Tongue (tissue), 2 donors: ENCODE results near the gene SPRED3. TPM values are rescaled to one million over a fixed set of nuclear protein-coding genes. Genes with fewer than 3 reads are reported as not detected.
A peak's percentile ranks its signal among the peaks of the same experiment; 100 is the strongest.

ENCODE experiments used
- DNase-seq: peaks from one replicate; pipeline ENCODE4 v3.0.0-alpha.2; 2015
- total RNA-seq: library from RNA; depleted of rRNA; stranded (reverse); fragments of >200 nt; gene quantifications from one replicate; pipeline ENCODE4 v1.2.3, GENCODE V29; 2014

SPRED3 gene
- total RNA-seq, 1 donor from 2014 or later, result 0.21 TPM

DNA sequence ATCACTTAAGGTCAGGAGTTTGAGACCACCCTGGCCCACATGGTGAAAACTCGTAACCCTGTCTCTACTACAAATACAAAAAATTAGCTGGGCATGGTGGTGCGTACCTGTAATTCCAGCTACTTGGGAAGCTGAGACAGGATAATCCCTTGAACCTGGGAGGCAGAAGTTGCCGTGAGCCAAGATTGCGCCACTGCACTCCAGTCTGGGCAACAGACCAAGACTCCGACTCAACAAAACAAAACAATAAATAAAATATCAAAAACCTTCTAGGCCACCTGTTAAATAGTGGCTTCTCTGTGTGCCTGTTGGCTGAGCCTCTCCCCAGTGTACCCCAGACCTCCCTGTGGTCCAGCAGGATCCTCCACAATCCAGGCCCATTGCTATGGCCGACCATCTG is 17.4 kb upstream of the SPRED3 start:
- DNase-seq, result no peak

DNA sequence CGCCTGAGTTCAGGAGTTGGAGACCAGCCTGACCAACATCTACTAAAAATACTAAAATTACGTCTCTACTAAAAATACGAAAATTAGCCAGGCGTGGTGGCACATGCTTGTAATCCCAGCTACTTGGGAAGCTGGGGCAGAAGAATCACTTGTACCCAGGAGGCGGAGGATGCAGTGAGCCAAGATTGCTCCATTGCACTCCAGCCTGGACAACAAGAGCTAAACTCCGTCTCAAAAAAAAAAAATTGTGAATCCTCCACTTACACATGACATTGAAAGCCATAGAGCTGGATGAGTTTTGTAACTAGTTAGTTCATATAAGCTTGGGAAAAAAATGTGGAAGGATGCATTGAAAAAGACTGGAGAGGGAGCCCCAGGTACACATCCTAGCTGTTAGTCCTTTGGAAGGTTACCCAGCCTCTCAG is 14.6 kb upstream of the SPRED3 start:
- no peak for DNase-seq

DNA sequence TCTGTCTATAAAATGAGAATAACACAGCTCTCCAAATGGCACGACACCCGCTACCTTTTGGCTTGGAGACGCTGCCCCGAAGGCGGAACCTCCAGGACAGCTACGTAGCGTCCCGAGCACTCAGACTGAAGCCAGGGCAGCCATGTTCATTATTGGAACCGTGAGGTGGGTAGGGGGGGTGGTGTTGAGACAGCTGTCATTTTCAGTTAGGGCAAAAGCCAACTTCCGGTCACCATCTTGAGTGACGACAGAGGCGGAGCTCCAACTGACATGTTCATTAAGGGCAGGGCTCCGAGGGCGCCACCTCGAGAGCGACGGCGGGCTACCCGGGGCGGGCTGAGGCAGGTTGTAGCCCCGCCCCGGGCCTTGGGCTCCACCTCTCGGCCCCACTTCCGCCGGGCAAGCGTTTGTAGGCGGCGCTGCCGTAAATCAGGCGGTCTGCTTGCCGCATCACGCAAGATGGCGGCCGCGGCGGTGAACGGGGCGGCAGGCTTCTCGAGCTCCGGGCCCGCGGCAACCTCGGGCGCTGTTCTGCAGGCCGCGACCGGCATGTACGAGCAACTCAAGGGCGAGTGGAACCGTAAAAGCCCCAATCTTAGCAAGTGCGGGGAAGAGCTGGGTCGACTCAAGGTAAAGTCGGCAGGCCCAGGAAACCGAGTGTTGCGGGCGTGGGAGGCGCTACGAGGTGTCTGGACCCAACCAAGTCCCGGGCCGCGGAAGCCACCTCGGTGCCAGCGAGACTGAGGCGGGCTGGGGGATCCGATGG is 14.0 kb upstream of the SPRED3 start, which contains the start of gene PSMD8:
Gene PSMD8 (plus strand): TSS at position 240 of the 766 bp plus-strand sequence. CDS start 31 bp downstream, at position 271.
- DNase-seq, result peak; percentile 100

DNA sequence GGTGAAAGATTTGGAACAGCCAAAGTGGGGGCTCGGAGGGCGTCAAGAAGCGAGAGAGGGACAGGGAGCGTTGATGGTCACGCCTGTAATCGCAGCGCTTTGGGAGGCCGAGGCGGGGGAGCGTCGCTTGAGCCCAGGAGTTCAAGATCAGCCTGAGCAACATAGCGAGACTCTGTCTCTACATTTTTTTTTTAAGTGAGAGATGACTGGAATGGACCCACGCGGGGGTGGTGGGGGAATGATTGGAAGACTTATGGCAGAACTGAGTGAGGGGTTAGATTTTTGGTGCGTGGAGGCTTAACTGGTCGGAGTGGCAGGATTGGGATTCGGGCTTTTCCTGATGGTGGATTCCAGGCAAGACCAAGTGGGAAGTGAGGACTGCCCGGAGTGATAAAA is 13.4 kb upstream of the SPRED3 start:
- no peak for DNase-seq

DNA sequence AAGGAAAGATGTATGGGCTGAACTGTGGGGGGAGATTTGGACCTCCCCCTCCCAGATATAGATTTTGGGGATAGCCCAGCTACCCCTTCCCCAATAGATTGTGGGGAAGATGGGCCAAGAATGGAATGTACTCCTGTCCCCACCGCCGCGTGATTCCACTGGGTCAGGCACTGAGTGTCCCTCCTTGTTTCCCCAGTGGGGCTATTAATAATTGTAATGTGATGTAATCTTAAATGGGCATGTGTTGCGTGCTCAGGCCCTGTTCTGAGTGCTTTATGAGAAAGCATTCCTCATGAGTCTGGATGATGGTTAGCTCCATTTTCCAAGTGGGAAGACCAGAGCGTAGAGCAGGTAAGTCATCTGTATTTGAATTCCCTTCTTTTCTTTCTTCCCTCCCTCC is 12.7 kb upstream of the SPRED3 start:
- no peak for DNase-seq

DNA sequence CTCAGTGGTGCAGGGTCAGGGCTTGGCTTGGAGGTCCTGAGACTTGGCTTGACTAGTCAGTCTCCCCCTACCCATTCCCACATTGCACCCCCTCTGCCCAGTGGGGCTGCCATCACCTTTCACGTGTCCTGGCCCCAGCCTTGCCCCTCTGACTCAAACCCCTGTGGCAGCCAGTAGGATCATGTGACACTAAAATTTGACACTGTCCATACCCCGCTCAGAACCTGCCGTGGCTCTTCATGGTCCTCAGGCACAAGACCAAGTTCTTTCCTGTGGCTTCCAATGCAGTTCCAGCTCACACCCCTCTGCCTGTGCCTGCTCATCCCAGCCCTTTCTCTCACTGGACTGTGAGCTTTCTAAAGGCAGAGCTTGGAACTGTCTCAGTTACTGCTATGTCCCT is 11.9 kb upstream of the SPRED3 start:
- DNase-seq, result no peak

DNA sequence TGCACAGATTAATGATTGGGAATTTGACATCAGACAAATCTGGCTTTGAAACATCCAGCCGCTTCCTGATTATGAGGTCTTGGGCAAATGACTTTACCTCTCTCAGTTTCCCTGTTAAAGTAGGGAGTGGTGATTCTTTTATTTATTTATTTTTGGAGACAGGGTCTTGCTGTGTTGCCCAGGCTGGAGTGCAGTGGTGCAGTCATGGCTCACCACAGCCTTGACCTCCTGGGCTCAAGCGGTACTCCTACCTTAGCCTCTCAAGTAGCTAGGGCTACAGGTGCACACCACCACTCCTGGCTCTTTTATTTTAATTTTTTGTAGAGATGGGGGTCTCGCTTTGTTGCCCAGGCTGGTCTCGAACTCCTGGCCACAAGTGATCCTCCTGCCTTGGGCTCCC is 11.4 kb upstream of the SPRED3 start:
- no peak for DNase-seq

DNA sequence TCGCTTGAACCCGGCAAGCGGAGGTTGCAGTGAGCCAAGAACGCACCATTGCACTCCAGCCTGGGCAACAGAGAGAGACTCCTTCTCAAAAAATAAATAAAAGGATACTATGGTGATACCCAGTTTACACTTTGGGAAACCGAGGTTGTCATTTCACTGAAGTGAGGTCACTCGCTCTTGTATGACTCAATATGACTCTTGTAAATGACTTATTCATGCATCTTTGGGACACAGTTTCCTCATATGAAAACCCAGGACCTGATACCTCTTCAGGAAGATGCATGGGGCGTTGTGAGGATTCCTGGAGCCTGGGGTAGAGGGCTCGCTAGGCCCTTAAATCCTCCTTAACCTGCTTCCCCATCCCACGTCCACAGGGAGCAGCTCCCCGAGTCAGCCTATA is 9.6 kb upstream of the SPRED3 start:
- DNase-seq, result no peak

DNA sequence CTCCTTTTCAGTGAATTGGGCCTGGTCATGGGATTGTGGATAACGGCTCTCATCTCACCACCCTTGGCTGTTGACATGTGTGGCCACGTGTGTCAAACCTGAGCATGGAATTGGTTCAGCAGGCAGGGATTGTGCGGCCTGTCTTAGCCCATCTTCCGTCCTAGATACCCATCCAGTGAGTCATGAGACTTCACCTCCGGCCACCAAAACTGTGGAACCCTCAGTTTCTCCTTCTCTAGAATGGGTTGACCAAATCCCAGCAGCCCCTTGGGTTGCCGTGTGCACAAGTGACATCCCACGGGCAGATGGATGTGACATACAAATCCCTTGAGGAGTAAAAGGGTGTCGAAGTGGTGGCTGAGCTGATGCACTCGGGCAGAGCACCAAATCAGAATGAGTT is 7.4 kb upstream of the SPRED3 start:
- no peak for DNase-seq

DNA sequence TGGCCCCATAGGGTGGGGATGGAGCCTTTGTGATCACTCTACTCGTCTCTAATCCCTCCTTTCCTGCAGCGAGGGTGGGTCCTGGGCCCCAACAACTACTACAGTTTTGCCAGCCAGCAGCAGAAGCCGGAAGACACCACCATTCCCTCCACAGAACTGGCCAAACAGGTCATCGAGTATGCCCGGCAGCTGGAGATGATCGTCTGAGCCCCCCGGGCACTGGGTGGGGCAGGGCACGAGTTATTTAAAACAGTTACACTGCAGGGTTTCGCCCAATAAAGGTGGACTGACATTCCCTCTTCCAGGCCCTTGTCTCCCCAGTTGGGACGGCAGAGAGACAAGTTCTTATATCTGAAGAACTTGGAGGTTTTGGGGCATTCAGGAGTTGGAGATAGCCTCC is 5.3 kb upstream of the SPRED3 start:
- no peak for DNase-seq

DNA sequence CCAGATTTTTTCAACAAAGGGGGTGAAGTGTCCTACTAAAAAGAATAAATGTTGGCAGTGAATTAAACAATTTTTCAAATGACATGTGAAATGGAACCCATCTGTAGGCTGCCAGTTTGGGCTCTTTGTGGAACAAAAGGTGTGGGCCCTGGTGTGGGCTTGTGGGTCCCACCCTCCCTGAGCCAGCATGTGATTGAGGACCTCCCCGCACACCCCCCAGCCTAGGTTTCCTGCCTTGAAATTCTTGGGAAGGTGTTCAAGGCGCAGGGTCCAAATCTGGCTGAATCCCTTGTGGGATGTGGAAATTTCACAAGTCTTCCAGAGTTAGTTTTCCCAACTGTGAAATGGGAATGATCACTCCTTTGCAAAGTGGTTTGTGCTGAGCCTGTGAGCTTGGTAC is 4.8 kb upstream of the SPRED3 start:
- DNase-seq, result no peak

DNA sequence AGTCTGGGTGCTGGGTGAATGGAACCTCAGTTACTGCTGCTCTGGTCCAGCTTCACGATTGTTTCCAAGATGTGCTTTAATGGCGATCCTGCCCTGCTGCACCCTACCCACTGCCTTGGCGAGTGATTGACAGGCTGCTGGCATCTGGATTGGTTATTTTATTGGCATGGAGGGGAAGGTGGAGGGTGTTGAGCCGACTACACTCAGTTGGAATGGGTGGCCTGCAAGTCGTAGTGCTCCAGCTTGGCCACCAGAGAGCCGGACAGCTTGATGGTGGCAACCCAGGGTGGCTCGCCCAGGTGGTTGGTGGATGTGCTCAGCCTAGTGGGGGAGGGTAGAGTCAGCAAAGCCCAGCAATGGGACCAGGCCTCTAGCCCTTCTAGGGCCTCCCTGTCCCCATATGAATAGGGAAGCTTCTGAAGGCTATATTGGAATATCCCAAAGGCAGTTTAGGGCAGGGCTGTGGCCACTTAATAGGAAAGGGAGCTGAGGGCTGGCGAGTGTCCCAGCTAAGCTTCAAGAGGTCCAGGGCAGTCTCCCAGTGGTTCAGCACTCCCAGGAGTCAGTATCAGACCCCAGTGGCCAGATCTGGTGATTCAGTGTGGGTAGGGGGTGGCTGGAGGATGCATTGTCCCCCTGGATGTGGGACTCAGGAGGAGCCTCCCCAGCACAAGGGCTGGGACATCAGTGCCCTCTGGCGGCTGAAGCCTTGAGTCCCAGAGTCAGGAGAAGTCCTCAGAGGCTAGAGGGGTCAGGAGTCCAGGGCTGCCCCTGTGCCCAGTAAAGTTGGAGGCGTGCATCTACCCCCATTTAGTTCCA is 4.1 kb upstream of the SPRED3 start:
- DNase-seq, result no peak

DNA sequence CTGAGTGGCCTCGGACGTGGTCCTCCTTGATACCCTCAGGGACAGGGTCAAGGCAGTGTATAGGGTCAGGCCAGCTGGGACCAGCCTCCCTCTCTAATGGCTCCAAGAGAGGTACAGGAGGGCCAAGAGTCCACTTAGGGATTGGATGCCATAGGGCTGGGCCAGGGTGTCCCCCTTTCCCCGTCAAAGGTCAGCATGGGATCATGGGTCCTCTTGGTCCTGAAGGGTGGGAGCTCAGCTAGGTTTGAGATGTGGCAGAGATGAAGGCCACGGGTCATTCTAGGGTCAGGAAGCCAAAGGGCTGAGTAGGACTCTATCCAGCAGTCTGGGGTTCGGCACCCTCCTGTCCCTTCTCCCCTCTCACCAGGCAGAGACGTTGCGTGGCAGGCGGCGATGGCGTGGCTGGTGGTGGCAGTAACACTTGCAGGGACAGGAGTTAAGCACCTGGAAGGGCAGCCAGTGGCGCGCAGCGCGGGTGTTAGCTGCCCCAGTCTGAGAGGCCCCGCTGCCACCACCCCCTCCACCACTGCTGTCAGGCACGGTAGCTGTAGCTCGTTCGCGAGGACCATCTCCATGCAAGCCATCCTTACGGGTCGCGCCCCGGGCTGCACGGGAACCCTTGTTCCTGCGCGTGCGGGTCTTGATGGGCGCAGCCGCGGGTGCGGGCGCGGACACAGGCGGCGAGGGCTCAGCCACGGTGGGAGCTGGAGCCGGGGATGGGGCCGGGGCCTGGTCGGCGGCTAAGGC is 3.3 kb upstream of the SPRED3 start:
- no peak for DNase-seq

DNA sequence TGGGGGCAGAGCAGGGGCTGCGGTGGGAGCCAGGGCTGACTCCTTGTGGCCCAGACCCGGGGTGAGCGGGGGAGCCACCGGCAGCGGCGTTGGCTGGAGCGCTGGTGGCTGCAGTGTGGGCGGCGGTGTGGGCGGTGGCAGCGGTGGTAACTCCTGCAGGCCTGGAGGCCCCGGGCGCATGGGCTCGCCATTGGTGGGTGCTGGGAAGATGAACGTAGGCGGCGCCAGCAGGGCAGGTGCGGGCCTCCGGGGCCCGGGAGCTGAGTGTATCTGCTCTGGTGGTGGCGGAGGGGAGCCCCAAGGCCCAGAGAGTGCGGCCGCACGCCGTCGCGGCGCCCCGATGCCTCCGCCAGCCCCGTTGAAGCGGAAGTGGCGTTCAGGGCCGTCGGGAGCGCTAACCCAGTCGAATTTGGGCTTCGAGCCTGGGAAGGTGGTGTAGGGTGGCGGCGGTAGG is 2.7 kb upstream of the SPRED3 start:
- no peak for DNase-seq

DNA sequence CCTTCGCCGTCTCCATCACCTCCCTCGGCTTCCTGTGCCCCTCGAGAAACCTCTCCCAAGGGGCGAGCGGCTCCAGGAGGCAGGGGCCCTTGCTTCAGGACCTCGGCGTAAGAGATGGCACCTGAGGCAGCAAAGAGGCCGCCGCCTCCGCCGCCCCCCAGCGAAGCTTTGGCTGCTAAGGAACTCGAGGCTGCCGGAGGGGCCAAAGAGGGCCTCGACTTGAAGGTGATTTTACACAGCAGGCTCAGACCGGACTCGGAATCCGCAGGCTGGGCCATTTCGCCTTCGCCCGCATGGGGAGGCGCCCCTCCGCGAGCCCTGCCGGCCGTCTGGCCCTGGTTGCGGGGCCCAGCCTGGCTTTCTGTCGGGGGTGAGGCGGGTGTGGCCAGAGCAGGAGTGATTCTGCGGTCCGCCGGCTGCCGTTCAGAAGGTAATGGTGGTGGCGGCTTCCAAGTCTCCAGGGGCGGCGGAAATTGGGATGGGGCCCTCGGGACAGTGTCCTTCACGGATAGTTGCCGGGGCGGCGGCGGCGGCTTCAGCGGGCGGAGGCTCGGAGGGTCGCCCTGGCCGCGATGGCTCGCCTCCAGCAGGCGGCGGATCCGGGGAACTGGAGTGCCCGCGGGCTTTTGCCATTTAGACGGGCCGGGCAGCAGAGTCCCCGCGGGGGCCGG is 2.1 kb upstream of the SPRED3 start:
- no peak for DNase-seq

DNA sequence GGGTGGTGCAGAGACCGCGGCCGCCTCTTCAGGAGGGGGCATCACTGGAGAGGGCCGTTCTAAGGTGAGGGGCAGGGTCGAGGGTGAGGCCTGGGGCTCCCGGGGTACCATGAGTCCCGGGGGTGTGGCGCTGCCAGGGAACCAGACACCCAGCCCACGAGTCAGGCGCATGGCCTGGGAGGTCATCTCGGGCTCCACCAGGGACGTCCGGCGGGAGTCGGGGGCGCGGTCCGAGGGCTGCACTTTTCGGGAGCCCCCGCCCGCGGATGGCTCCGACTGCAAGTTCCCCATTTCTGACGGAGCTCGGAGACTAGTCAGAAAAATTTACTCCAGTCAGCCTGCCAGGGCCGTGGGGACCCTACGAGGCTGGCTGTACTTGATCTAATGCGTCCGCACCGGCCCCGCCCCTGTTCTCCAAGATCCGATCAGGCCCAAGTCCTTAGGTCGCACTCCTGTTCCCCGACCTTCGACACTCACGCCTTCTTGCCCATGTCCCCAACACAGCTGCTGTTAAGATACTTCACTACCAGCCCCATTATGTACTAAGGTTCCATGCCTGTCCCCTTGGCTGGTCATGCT is 1.4 kb upstream of the SPRED3 start:
- no peak for DNase-seq

DNA sequence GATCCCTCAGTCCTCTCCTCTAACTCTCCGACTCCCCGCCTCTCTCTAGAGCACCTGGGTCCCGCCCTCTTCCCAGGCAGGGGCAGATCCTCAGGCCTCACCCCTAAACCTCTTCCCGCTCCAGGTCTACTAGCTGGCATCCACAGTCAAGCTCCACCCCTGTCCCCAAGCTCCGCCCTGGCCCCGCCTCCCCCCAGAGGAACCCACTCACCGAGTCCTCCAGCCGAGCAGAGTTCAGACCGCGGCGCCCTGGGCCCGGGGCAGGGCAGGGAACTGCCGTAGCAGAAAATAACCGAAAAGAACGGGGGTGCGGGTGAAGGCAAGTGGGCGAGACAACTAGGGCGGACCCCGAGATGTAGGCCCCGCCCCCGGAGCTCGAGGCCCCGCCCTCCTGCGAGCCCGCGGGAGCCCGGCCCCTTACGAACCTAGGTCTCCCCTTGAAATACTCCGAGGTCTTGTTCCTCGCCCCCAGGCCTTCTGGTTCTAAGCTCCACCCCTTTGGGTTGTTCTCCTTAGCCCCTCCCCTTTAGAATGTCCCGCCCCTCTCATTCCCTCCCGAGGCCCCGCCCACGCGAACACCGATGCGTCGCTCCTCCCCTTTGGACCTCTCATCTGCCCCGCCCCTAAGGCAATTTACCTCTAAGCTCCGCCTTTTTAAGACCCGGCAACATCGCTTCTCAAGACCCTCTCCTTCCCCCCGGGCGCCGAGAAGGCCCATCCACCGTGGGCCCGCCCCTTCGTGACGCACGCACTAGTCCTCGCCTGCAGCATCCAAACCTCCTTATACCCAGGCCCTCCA is 748 bp upstream of the SPRED3 start, which contains the start of gene GGN:
Gene GGN (minus strand): TSS at position 485 of the 799 bp plus-strand sequence. CDS start 773 bp downstream, outside the sequence.
- DNase-seq, result peak; percentile 69

DNA sequence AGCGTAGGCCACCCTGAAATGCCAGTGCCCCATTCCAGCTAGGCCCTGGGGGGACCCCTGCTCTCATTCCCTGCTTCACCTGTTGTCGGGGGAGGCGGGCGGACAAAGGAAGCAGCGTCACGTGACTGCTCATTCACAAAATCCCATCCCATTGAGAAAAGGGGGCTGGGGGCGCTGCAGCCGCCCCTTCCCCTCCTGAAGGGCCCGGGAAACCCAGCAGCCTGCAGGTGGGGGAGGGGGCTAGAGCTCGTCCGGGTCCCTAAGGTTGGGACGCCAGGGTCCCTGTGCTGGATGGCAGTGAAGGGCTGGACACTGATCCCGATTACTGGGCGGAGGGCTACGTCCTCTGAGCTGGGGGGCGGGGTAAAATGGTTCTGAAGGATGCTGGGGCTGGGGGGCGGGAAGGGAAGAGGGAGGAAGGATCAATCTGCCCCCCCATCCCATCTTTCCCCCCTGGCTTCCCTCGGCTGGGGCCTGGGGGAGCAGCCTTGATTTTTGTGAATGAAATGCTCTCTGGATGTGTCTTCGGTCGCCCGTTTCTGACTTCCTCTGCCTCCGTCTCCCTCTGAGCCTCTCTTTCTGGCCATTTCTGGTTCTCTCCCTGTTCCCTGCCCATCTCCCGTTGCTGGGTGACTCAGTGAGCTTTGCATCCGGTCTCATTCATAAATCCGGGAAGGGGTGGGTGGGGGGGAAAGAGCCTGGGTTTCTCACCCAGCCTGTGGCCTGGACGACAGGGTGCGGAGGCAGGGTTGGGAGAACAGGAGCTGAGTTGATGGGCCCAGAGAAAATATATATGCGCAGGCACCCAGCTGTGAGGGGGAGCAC is 816 bp downstream of the SPRED3 start:
- DNase-seq, result no peak

DNA sequence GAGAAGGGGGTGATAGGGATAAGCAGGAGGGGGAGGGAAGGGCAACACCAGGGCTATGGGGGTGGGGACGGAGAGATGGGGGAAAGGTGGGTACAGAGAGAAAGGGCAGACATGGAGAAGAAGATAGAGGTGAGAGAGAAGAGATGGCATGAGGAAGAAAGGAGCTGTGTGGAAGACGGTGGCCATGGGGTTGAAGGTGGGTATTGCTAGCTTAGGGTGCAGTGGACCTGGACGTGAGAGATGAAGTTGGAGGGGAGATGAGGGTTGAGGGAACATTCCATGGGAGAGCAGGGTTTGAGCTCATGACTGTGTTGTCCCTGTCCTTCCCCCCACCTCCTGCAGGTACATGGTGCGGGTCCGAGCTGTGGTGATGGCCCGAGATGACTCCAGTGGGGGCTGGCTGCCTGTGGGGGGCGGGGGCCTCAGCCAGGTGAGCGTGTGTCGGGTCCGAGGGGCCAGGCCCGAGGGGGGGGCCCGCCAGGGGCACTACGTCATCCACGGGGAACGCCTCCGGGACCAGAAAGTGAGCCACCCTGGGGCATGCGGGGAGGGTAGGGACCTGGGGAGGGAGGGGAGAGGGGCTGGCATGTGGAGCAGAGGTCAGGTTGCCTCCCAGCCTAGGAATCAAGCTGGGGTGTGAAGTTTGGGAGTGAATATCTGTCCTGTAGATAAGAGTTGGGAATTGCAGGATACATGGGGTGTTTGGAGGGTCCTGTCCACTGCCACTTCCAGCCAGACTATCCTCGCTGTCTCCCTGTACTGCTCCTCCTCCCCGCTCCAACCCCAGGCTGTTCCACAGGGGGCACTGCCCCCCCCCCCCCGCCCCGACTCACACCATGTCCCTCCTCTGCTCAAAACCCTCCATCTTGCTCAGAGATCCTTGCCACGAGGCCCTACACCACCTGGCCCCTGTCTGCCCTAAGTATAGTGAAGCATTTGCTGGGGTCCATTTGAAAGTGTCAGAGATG is 1.7 kb downstream of the SPRED3 start:
- DNase-seq, result no peak
